Activated CD4-positive, alpha-beta T cell treated with anti-CD3 and anti-CD28 coated beads, Interleukin-2, amount 50 U/mL, for 24 hours (primary cell): Measurements from ENCODE around the gene TMEM92.

Experiments used
- DNase-seq, 2 donors: peaks; one replicate each; pipeline ENCODE4 v3.0.0-alpha.2; 2020; ENCODE audit warnings: low read depth in 1 of 2, low spot score in 1 of 2

TMEM92 gene

DNA sequence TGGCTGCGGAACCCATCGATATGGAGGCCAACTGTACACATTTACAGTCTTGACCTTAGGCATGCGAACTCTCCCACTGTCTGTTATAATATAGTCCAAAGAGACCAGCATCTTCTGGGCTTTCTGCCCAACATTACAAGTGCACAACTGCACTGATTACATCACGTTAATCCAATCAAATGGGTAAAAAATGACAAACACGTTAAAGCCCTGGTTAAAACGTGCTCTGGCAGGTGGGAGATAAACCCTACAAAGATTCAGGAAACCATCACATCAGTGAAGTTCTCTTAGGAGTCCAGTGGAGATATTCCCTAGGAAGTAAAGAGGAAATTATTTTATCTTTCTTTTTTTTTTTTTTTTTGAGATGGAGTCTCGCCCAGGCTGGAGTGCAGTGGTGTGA is 48.0 kb downstream of the TMEM92 start:
- no peak for DNase-seq

DNA sequence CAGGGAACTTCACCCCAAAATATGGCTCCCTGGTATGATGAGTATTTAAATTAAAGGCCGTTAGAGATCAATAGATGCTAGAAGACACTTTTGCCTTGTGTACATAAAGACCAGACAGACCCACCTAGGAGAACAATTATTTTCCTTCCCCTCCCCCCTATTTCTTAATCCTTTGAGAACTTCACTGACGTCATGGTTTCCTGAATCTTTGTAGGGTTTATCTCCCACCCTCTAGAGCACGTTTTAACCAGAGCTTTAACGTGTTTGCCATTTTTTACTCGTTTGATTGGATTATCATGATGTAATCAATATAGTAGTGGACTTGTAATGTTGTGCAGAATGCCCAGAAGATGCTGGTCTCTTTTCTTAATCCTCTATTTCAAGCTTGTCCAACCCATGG is 48.8 kb downstream of the TMEM92 start:
- no peak for DNase-seq

DNA sequence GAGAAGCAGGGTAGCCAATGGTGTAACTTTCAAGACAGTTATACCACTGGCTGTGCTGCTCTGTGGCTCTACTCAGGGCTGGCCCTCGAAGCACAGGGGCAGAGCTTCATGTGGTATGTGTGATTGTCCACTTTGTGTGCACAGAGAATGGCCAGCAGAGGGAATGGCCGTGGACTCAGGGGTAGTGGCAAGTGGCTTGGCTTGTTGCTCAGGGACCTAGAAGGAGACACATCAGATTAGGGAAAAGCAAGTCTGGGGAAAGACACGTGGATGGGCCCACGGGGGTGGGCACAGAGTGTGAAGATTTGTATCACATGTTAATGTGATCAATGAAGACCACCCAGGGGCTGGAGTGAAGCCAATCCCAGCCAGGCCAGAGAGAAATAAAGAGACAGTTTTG is 51.6 kb downstream of the TMEM92 start:
- no peak for DNase-seq

DNA sequence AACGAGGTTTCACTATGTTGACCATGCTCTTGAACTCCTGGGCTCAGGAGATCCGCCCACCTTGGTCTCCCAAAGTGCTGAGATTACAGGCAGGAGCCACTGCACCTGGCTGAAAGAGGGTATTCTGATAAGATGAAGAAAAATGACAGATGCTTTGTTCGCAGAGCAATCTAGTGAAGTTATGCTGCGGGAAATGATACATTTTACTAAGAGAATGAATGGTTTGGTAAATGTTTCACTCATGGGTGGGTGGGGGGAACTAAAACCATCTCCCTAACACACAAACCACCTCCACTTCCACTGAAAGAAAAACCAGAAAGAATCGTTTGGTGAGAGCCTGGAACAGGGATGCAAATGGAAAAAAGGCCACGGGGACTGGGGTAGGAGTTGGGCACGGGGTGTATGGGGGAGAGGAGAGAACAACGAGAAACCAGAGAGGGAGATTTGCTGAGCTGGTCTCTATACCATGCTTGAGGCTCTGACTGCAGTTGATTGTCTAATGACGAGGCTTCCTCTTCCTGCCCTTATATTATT is 52.6 kb downstream of the TMEM92 start:
- no peak for DNase-seq

DNA sequence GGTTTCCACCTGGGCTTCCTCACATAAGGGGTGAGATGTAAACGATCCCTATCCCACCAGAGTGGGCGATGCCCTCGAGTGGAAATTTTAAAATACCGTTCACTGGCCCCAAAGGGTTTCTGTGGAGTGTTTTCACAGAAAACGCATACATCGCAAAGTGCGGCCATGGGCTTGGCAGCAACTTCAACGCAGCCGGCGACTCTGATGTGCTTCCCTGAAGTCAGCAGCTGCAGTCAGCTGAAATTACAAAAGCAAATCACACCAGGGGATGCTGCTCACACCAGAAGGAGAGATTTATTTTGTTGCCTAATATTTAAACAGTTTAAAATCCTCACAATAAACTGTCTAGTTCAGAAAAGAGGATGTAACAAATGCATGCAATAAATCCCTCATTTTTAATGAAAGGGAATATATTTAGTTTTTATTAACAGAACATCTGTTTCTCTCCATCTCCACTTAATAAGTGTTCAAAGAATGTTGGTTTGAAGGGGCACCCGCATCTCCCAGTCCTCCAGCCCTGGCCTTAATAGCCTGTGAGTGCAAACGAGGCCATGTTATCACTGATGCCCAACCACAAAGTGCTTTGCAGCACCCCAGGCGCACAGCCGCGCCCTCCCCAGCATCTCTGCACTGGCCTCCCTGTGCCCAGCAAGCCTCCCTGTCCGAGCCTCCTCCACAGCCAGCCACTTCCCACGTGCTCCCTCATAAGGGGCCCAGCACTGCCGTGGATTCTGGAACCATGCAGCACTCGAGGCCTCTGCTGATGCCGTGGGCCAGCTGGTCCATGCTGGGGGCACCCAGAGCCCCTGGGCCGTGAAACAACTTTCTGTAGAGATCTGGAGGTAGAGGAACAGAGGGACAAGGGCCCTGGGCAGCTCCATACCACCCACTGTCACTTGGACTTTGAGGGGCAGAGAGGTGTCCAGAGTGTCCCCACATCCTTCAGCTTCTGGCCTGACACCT is 54.4 kb downstream of the TMEM92 start:
- no peak for DNase-seq

DNA sequence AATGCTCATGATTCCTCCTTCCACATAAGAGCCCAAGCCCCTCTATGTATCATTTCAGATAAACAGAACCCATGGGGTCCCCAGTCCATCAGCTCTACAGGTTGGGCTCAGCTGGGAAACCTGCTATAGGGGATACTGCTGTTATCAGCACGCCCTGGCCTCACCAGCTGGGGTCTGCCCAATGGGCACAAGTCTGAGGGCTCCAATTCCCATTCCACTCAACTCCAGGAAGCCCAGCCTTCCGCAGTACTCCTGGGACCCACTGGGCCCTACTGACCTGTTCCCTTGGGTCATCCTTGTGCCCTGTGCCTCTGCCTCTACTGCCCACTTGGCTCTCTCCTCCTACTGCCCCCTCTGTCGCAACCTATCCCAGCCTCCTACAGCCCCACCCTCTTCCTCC is 55.5 kb downstream of the TMEM92 start:
- DNase-seq = no peak

DNA sequence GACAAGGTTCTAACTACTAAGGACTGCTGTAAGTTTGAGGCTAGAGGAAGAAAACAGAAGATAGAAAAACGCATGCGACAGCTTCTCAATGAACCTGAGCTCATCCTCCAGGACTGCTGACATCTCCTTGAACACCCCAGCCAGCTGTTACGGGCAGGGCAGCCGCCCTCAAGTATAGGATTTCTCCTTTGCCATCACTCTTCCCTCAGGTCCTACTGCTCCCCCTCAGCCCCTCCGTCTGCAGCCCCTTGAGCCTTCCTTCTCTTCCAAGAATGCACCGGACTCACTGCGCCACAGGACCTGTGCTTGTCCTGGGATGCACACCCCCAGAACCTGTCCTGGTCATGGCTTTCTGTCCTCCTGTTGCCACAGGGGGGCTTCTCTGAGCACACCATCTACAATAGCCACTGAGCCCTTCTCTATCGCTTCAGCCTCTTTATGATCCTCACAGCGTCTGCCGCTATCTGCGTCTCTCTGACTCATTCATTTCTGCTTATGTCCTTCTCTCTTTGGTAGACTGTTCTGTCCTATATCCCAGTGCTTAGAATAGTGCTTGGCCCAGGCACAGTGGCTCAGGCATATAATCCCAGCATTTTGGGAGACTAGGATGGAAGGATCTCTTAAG is 56.0 kb downstream of the TMEM92 start:
- no peak for DNase-seq
